HEK293 (cell line): ENCODE measurements around the gene CIAO2B.
A peak's percentile ranks its signal among the peaks of the same experiment; 100 is the strongest.

Source experiments
- CTCF ChIA-PET: fragments of 350-600 bp; formaldehyde crosslinking; extraction: SDS; loops from one replicate; lab custom pipeline; 2021; ENCODE audit warnings: antibody characterized with exemption; lab: Yijun Ruan, JAX
- POLR2A ChIA-PET: fragments of 300-600 bp; formaldehyde crosslinking; extraction: SDS; loops from one replicate; lab custom pipeline; 2020; ENCODE audit warnings: antibody characterized with exemption, inconsistent platforms; lab: Yijun Ruan, JAX
- H3K27ac ChIP-seq: fragments of 200-500 bp; sonication (Bioruptor generic); 2 replicates; pipeline ENCODE4 v1.5.1; 2014; ENCODE audit warnings: low read depth, low read length, control low read depth, inconsistent platforms; ENCODE audit errors: extremely low read depth
- H3K36me3 ChIP-seq, 2 experiments: fragments of 200-500 bp in 1 of 2; sonication (Bioruptor generic) in 1 of 2; 1 replicate in 1 of 2; 2 replicates in 1 of 2; pipeline ENCODE4 v1.5.1; 2014 to 2017; ENCODE audit warnings: inconsistent platforms in 2 of 2, low read length in 2 of 2; ENCODE audit not compliant: control insufficient read depth in 2 of 2, insufficient read depth in 1 of 2
- H3K4me1 ChIP-seq: fragments of 200-500 bp; sonication (Bioruptor generic); 2 replicates; pipeline ENCODE4 v1.5.1; 2014; ENCODE audit warnings: mild to moderate bottlenecking, low read length, inconsistent platforms; ENCODE audit not compliant: control insufficient read depth, insufficient read depth
- H3K4me3 ChIP-seq: 2 replicates; pipeline ENCODE4 v1.5.1; 2011; ENCODE audit warnings: low read depth, mild to moderate bottlenecking, control low read depth, low read length, moderate library complexity
- H3K9me3 ChIP-seq: fragments of 200-500 bp; sonication (Bioruptor generic); 2 replicates; pipeline ENCODE4 v1.5.1; 2014; ENCODE audit warnings: low read depth, low read length, inconsistent platforms; ENCODE audit not compliant: control insufficient read depth, insufficient read depth
- EGR2 ChIP-seq: fragments of 450-650 bp; formaldehyde crosslinking; IDR thresholded peaks from 2 replicates; pipeline ENCODE4 v1.5.1; 2016; ENCODE audit warnings: low read depth, missing biosample characterization, missing genetic modification characterization
- GLIS2 ChIP-seq: fragments of 450-650 bp; formaldehyde crosslinking; IDR thresholded peaks from 2 replicates; pipeline ENCODE4 v1.5.1; 2016; ENCODE audit warnings: missing biosample characterization, missing genetic modification characterization
- KLF1 ChIP-seq: fragments of 450-650 bp; formaldehyde crosslinking; IDR thresholded peaks from 2 replicates; pipeline ENCODE4 v1.5.1; 2016; ENCODE audit warnings: missing biosample characterization, missing genetic modification characterization
- PRDM2 ChIP-seq: fragments of 450-650 bp; formaldehyde crosslinking; IDR thresholded peaks from 2 replicates; pipeline ENCODE4 v1.5.1; 2016; ENCODE audit warnings: missing biosample characterization, missing genetic modification characterization, borderline replicate concordance
- WT1 ChIP-seq: fragments of 450-650 bp; formaldehyde crosslinking; IDR thresholded peaks from 2 replicates; pipeline ENCODE4 v1.5.1; 2016; ENCODE audit warnings: missing biosample characterization, missing genetic modification characterization
- ZBTB49 ChIP-seq: fragments of 450-650 bp; formaldehyde crosslinking; IDR thresholded peaks from 2 replicates; pipeline ENCODE4 v1.5.1; 2016; ENCODE audit warnings: missing biosample characterization, missing genetic modification characterization, low read depth
- ZFHX2 ChIP-seq: fragments of 450-650 bp; formaldehyde crosslinking; conservative IDR thresholded peaks from 2 replicates; pipeline ENCODE4 v1.5.1; 2016; ENCODE audit warnings: missing biosample characterization, missing genetic modification characterization
- ZNF157 ChIP-seq: fragments of 450-650 bp; formaldehyde crosslinking; IDR thresholded peaks from 2 replicates; pipeline ENCODE4 v1.5.1; 2016; ENCODE audit warnings: missing biosample characterization, missing genetic modification characterization
- ZNF174 ChIP-seq: fragments of 450-650 bp; formaldehyde crosslinking; IDR thresholded peaks from 2 replicates; pipeline ENCODE4 v1.5.0; 2017; ENCODE audit warnings: missing biosample characterization, mild to moderate bottlenecking, missing genetic modification characterization
- ZNF221 ChIP-seq: fragments of 450-650 bp; formaldehyde crosslinking; IDR thresholded peaks from 2 replicates; pipeline ENCODE4 v1.5.1; 2017; ENCODE audit warnings: missing biosample characterization, missing genetic modification characterization, borderline replicate concordance
- ZNF239 ChIP-seq: fragments of 450-650 bp; formaldehyde crosslinking; IDR thresholded peaks from 2 replicates; pipeline ENCODE4 v1.5.1; 2016; ENCODE audit warnings: missing biosample characterization, missing genetic modification characterization
- ZNF26 ChIP-seq: fragments of 450-650 bp; formaldehyde crosslinking; IDR thresholded peaks from 2 replicates; pipeline ENCODE4 v1.5.1; 2016; ENCODE audit warnings: missing biosample characterization, missing genetic modification characterization
- ZNF280C ChIP-seq: fragments of 450-650 bp; formaldehyde crosslinking; IDR thresholded peaks from 2 replicates; pipeline ENCODE4 v1.5.1; 2016; ENCODE audit warnings: missing biosample characterization, missing genetic modification characterization
- ZNF394 ChIP-seq: fragments of 450-650 bp; formaldehyde crosslinking; IDR thresholded peaks from 2 replicates; pipeline ENCODE4 v1.5.1; 2016; ENCODE audit warnings: missing biosample characterization, missing genetic modification characterization, mild to moderate bottlenecking, moderate library complexity, borderline replicate concordance
- ZNF473 ChIP-seq: fragments of 450-650 bp; formaldehyde crosslinking; IDR thresholded peaks from 2 replicates; pipeline ENCODE4 v1.5.1; 2017; ENCODE audit warnings: missing biosample characterization, missing genetic modification characterization
- ZNF513 ChIP-seq: fragments of 450-650 bp; IDR thresholded peaks from 2 replicates; pipeline ENCODE4 v1.5.1; 2018; ENCODE audit warnings: missing biosample characterization, missing genetic modification characterization
- ZNF530 ChIP-seq: fragments of 450-650 bp; formaldehyde crosslinking; IDR thresholded peaks from 2 replicates; pipeline ENCODE4 v1.5.1; 2016; ENCODE audit warnings: low read depth, missing biosample characterization, missing genetic modification characterization
- ZNF596 ChIP-seq: fragments of 450-650 bp; IDR thresholded peaks from 2 replicates; pipeline ENCODE4 v1.5.0; 2018; ENCODE audit warnings: missing biosample characterization, mild to moderate bottlenecking, missing genetic modification characterization, moderate library complexity
- ZNF701 ChIP-seq: fragments of 450-650 bp; formaldehyde crosslinking; IDR thresholded peaks from 2 replicates; pipeline ENCODE4 v1.5.1; 2016; ENCODE audit warnings: missing biosample characterization, missing genetic modification characterization
- ZNF776 ChIP-seq: fragments of 450-650 bp; formaldehyde crosslinking; IDR thresholded peaks from 2 replicates; pipeline ENCODE4 v1.5.0; 2017; ENCODE audit warnings: missing biosample characterization, missing genetic modification characterization, borderline replicate concordance

CIAO2B gene

GRCh38 chr16:66926171-66926947 is 7.8 kb downstream of the CIAO2B start (continued):
- no peak for TF ChIP-seq ZNF26 (tag by site-specific recombination)
- TF ChIP-seq PRDM2 (tag by site-specific recombination): no peak
- no peak for TF ChIP-seq ZBTB49
- no peak for TF ChIP-seq ZNF394 (tag by site-specific recombination)
- TF ChIP-seq ZNF596: no peak

- H3K4me1 ChIP-seq: no peaks in the 10 kb centered on the region; the same call in 1 of the 2 replicates
- TF ChIP-seq ZNF530 (tag by site-specific recombination): no peak
- TF ChIP-seq ZNF174 (tag by site-specific recombination): no peak
- TF ChIP-seq ZNF701 (tag by site-specific recombination): no peak
- no peak for TF ChIP-seq GLIS2
- TF ChIP-seq ZNF473 (tag by site-specific recombination): no peak
- TF ChIP-seq ZNF513: no peak
- TF ChIP-seq WT1 (tag by site-specific recombination): no peak
- no peak for TF ChIP-seq ZNF221
- peak; percentile 50 for TF ChIP-seq ZFHX2 (tag by site-specific recombination)
- peak; percentile 57; the same call in 1 of the 2 replicates for TF ChIP-seq EGR2 (tag by site-specific recombination)
- no peak for TF ChIP-seq ZNF239
- no peak for TF ChIP-seq ZNF776 (tag by site-specific recombination)
- TF ChIP-seq KLF1 (tag by site-specific recombination): 0 out of 2 replicates have a peak, but pooled peaks have one; percentile 23
- TF ChIP-seq ZNF280C: no peak
- TF ChIP-seq ZNF157: no peak
Observed at GRCh38 chr16:66925322-66925840, 8.8 kb downstream of the CIAO2B start, which contains the start of gene RRAD. Gene RRAD (minus strand): TSS chr16:66925535. CDS start chr16:66925179, 356 bp downstream.

More at GRCh38 chr16:66925322-66925840, 8.8 kb downstream of the CIAO2B start, which contains the start of gene RRAD:
- no peaks in the 10 kb centered on the region for H3K36me3 ChIP-seq
- POLR2A ChIA-PET: no interaction called here
- H3K4me3 ChIP-seq: peak within 1 kb of the TSS; percentile 5; the same call in 1 of the 2 replicates
- H3K9me3 ChIP-seq: no peaks in the 10 kb centered on the region
- CTCF ChIA-PET: interaction anchor here (15.1 kb wide), 1 partner anchor 27 kb away, joined by 268 read pairs; no protein-coding TSS in a partner anchor
- H3K27ac ChIP-seq: no peak within 1 kb of the TSS
